ENCODE results near the gene GRIK4. TPM values are rescaled to one million over a fixed set of nuclear protein-coding genes. Genes with fewer than 3 reads are reported as not detected.
"Not testable (repeated sequence)": the region's sequence is repeated elsewhere in the genome, so short reads cannot be mapped to it uniquely, and the experiment has no call there.

Gene GRIK4
- total RNA-seq, 1 experiment from 2014 or later: not detected

- no peak for DNase-seq (ENCODE audit: low spot score)
Measured at GRCh38 chr11:120603071-120603470, 91.5 kb downstream of the GRIK4 start.

- DNase-seq (ENCODE audit: low spot score): no peak
Measured at GRCh38 chr11:120605469-120605868, 93.9 kb downstream of the GRIK4 start.

DNA sequence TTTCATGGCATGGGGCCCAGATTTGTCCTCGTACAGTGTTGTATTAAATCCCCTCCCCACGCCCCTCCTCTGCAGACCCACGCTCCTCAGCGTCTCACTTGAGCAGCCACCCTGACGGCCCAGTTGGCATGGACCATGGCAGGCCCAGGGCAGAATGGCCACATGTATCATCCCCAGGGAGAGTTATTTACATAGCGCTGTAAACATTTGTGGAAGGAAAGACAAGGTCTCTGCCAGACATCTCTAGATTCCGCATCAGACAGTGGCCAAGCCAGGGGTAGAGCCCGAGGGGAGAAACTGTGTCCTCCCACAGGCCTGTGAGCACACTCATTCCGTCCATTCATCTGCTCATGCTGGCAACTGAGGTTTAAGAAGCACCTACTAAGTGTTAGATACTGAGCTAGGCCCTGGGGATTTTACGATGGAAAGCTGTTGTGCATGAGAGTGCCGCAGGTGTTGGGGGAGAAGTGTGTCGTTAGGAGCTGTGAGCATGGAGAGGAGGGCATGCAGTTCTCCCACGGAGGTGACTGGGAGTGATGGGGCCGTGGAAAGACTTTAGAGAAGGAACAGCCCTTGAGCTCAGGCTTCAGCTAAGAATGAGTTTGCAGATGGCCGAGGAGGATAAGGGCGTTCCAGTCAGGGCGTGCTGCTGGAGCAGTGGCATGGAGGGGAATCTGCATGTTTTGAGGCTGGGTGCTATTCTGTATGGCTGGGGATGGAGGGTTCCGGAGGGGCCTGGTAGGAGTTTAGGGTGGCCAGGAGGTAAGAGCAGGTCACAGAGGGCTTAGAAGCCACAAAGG is 94.9 kb downstream of the GRIK4 start:
- DNase-seq (ENCODE audit: low spot score): no peak

DNA sequence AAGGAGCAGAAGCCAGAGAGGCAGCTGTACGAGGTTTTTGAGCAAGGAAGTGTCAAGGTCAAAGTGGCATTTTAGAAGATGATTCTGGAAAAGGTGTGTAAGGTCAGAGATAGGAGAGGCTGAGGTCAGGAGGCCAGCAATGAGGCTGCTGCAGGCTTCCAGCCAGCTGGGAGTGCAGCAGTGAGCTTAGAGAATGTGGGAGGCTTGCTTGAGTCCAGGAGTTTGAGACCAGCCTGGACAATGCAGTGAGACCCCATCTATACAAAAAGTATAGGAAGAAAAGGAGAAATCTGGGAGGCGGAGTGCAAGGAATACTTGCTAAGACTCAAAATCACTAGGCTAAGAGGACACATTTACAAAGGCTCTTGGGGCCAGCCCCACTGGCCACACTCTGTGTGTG is 96.5 kb downstream of the GRIK4 start:
- no peak for DNase-seq (ENCODE audit: low spot score)

GRCh38 chr11:120608760-120609211 is 97.2 kb downstream of the GRIK4 start:
- DNase-seq (ENCODE audit: low spot score): no peak

DNA sequence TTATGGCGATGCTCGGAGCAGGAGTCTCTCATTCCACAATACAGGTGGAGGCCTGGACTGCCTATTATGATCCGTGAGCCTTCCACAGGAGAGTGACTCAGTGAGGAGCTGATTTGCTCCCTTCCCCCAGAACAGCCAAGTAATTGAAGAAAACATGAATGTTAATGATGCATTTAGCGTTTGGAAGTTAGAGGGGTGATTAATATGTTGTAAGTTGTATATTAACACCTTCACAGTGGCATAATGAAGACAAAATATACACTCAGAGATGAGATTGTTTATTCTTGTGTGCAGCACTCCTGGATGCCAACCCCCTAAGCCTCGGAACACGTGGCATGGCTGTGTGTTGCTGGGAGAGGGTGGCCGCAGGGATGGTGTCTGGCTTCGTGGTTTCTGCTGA is 98.6 kb downstream of the GRIK4 start:
- no peak for DNase-seq (ENCODE audit: low spot score)

- no peak for DNase-seq (ENCODE audit: low spot score)
Measured at GRCh38 chr11:120611581-120611980, 100.0 kb downstream of the GRIK4 start.

- no peak for DNase-seq (ENCODE audit: low spot score)
Measured at GRCh38 chr11:120612513-120613263, 101.1 kb downstream of the GRIK4 start.

DNA sequence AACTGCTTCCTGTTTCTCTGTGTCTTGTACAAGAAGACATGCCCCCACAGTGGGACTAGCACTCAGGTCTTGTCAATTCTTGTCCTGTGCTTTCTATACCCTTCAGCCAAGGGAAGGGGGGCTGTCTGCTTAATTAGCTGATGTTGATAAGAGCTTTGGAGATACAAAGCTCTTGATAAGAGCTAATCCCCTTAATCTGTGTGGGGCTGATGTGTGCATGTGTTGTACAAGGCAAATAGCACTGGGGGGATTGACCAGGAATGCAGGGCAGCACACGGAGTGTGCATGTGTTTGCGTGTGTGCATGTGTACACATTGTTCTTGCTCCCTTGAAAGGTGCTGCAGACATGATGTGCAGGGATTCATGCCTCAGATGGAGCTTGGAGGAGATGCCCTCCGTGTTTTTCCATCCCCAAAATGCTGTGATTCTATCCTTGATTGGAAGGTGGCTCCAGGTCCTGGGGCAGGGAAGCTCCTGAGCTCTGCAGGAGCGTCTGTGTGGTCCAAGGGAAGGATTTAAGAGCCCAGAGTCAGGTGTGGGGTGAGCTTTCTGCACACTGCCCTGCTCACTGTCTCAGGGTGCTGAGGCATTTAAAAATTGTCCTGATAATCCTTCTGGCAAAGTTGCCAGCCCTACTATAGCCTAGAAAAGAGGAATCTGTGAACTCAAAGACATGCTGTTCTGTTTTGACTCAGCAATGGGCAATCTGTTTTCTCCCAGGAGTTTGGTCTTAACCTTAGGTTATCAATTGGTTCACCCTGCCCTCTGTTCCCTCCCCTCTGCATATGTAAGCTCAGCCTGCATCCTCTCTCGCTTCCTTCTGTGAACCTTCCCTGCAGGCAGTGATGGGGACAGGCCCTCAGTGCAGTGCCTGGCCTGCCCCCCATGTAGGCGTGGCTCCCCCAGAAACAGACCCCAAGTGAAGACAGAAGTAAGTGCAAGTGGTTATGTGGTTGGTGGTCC is 102.0 kb downstream of the GRIK4 start:
- no peak for DNase-seq (ENCODE audit: low spot score)

GRCh38 chr11:120615391-120615790 is 103.8 kb downstream of the GRIK4 start:
- no peak for DNase-seq (ENCODE audit: low spot score)

DNA sequence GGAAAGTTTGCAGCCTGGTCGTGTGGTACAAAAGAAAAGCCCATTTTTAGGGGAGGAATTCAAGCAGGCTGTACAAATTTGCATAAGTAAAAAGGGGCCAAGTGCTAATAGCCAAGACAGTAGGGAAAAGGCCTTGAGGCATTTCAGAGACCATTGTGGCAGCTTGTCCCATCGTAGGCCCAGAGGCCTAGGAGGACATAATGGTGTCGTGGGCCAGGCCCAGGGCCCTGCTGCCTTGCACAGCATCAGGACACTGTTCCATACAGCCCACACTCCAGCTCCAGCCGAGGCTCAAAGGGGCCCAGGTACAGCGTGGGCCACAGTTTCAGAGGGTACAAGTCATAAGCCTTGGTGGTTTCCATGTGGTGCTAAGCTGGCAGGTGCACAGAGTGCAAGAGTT is 106.9 kb downstream of the GRIK4 start:
- DNase-seq (ENCODE audit: low spot score): no peak

DNA sequence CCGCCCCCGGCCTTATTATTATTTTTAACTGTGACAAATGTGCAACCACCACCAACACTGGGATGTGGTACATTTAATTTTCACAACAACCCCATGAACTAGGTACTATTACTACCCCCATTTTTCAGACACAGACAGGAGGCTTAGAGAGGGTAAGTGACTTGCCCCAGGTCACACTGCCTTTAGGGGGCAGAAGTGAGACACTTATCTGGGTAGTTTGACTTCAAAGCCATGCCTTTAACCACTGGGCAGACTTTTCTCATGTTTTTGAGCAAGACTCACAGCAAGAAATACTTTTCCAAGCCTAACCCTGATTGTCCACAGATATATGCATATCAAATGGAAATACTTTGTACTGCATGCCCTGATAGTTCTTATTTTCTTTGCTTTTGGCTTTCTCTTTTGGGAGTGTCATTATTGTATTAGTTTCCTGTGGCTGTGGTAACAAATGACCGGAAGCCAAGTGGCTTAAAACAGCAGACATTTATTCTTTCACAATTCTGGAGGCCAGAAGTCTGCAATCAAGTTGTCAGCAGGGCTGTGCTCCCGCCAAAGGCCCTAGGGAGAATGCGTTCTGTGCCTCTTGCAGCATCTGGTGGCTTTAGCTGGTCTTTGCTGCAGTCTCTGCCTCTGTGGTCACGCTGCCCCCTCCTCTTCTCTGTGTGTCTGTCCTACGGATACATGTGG is 110.8 kb downstream of the GRIK4 start:
- no peak for DNase-seq (ENCODE audit: low spot score)

DNA sequence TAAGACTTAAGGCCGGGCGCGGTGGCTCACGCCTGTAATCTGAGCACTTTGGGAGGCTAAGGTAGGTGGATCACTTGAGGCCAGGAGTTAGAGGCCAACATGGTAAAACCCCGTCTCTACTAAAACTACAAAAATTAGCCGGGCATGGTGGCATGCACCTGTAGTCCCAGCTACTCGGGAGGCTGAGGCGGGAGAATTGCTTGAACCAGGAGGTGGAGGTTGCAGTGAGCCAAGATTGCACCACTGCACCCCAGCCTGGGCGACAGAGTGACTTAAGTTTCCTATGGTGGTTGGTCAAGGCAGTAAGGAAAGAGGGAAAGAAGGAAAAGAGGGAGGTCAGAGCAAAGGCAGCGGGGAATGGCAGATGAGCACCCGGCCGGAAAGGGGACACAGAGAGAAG is 113.4 kb downstream of the GRIK4 start:
- DNase-seq (ENCODE audit: low spot score): not testable (repeated sequence)

- no peak for DNase-seq (ENCODE audit: low spot score)
Measured at GRCh38 chr11:120625565-120625964, 114.0 kb downstream of the GRIK4 start.

DNA sequence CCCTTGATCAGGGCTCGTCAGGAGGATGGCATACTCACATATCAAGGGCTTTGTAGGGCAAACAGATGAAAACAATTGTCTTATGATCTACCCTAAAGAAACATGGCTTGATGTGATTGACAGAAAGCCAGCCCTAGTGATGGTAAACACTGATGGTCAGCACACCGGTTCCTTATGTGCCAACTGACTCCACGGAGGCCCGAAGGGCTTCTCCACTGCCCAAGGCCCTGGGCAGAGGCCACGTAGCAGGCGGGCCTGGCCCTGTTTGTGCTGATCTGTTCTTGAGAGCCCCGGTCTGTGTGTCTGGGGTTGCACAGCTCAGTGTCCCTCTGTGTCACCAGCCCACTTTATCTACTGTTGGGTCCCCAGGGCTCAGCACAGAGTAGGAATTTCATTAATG is 115.2 kb downstream of the GRIK4 start:
- no peak for DNase-seq (ENCODE audit: low spot score)

DNA sequence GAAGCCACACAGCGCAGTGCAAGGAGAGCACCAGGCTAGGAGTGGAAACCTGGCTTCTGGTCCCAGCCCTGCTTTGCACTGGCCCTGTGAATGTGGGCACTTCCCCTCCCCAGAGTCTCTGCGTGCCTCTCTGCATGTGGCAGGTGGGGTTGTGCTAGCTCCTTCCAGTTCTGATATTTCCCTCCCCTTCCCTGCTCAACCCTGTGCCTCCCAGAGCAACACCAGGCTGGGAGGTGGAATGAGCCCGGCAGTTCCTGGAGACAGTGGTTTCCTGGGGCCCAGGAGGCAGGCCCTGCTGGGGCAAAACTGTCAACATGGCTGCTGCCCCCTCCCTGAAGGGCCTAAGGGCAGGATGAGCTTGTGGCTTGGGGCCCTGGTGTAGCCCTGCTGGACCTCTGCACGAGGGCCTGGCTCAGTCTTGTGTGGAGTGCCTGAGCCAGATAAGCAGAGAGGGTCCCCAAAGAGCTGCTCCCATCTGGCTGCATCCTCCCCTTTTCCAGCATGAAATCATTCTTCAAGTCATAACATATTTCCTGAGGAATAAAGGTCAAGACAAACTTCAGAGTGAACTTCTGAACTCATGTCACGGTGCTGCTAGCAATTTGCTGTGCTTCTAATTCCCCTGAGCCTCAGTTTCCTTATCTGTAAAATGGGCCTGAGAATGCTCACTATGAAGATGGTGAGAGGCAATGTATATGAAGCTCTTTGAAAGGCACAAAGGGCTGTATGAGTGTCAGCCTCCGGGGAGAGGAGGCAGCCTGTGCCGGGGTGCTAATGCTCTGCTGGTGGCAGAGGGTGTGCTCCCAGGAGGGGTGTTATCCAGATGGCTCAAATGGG is 116.0 kb downstream of the GRIK4 start:
- DNase-seq (ENCODE audit: low spot score): no peak

DNA sequence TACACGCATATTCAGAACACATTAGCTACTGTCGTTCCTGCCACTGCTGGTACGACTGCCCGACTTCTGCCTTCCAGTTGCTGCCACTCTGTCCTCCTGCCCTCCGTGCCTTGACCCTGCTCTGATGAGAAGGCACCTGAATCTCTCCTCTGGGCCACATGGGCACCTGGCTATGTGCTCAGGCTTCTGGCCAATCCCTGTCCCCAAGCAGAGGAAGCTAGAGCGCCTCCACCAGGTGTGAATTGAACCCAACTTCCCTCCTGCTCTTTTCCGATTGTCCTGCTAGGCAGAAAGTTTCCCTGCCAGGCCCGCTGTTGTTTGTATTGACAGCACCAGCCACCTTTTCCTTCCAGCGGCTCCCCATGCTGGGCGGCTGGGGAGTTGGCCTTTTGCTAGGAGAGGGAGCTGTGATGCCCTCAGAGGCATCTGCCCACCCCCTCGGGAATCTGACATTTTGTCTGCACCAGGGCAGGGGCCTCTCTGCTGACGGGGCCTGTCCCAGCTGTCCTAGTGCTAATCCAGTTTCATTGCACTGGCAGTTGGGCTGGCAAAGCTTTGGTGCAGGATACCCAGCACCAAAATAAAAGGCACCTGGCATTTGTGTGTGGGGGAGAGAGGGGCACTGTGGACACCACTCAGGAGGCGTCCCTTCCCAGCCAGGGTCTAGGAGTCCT is 118.0 kb downstream of the GRIK4 start:
- DNase-seq (ENCODE audit: low spot score): no peak

DNA sequence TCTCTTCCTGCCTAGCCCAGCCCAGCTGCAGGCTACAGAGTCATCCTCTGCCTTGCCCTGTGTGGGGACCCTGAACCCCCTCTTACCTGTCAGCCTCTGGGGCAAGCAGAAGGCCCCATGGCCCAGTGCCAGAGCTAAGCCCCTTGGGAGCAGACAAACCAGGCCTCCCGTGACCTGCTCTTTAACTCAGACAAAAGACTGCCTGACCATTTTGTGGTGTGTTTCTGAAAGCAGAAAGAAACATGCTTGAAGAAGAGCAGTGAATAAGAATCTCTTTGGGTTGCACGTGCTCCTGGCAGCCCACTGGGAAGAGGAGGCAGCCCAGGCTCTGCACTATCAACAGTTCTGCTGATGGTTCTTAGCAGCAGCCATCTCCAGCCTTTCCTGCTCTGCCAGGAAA is 118.6 kb downstream of the GRIK4 start:
- DNase-seq (ENCODE audit: low spot score): no peak

GRCh38 chr11:120632579-120632978 is 121.0 kb downstream of the GRIK4 start:
- no peak for DNase-seq (ENCODE audit: low spot score)
